Chondrocyte (in vitro differentiated cells): Measurements from ENCODE around the gene MGP. TPM values are rescaled to one million over a fixed set of nuclear protein-coding genes. Genes with fewer than 3 reads are reported as not detected.

ENCODE experiments used
- DNase-seq: peaks from one replicate; pipeline ENCODE4 v3.0.0; 2021; ENCODE audit warnings: mixed read lengths, low spot score
- H3K27ac Mint-ChIP-seq: one replicate; pipeline ENCODE4 v1.8.0; 2021; ENCODE audit warnings: mild to moderate bottlenecking, moderate library complexity, mixed read lengths; ENCODE audit not compliant: unreplicated experiment
- H3K27me3 Mint-ChIP-seq: 2 replicates; pipeline ENCODE4 v1.8.0; 2021; ENCODE audit warnings: low read depth, mixed read lengths
- H3K36me3 Mint-ChIP-seq: 2 replicates; pipeline ENCODE4 v1.8.0; 2021; ENCODE audit warnings: low read depth, mixed read lengths
- H3K4me1 Mint-ChIP-seq: 2 replicates; pipeline ENCODE4 v1.8.0; 2021; ENCODE audit warnings: low read depth, mild to moderate bottlenecking, mixed read lengths
- H3K4me3 Mint-ChIP-seq: one replicate; pipeline ENCODE4 v1.8.0; 2021; ENCODE audit warnings: mild to moderate bottlenecking, moderate library complexity, mixed read lengths; ENCODE audit not compliant: unreplicated experiment
- H3K9me3 Mint-ChIP-seq: 2 replicates; pipeline ENCODE4 v1.8.0; 2021; ENCODE audit warnings: low read depth, mixed read lengths
- long read RNA-seq: library from polyadenylated mRNA; stranded (forward); transcript quantifications from one replicate; pipeline ENCODE4 v2.0.0, GENCODE V29; 2021
- total RNA-seq: library from RNA; stranded (reverse); gene quantifications from 3 replicates; pipeline ENCODE4 v1.2.1, GENCODE V29; 2021
- TF ChIP-seq, protein P1 (sequence below): fragments of 200-600 bp; sonication (generic); IDR thresholded peaks from 2 replicates; pipeline ENCODE4 v1.5.0; 2021; ENCODE audit warnings: antibody characterized with exemption, mild to moderate bottlenecking, moderate library complexity

Gene MGP
- 158 to 215 TPM (median 213 TPM) in 3 replicates for total RNA-seq
- long read RNA-seq, transcript MGP-203 (4 exons, 1,405 nt) = major isoform, 100 of 105 reads
- long read RNA-seq, partial matches to known transcripts = 1 of 105 reads
- long read RNA-seq, other reads (novel, unspliced or antisense) = 4 of 105 reads

DNA sequence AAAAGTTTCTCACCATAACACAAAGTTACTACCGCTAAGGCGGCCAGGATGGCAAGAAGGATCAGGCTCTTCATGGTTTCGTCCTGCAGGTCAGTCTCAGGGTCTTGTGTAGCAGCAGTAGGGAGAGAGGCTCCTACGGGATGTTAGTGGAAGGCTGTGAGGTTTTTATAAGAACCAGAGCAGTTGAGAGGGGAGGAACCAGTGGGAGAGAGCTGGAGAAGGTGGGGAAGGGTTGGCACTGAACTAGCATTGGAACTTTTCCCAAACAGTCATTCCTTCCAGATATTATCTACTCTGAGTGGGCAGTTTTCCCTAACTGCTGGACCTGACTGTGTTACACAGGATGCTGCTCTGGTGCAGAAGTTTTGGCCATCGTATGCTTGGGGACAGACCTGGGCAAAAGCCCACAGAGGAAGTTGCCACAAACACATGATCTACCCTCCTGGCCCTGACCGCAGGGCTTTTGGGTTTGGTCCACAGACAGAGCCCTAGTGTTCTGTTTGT lies at the start of gene MGP:
Gene MGP (minus strand): TSS at position 137 of the 504 bp plus-strand sequence. CDS start 63 bp downstream, at position 74.
- Mint-ChIP-seq H3K27me3 (no peaks in the 10 kb centered on the region), H3K9me3 (no peaks in the 10 kb centered on the region), H3K4me3 (peak within 1 kb of the TSS; percentile 73), H3K27ac (peak within 1 kb of the TSS; percentile 90), H3K4me1 (peaks cover 34% of the 10 kb centered on the region), H3K36me3 (peaks cover 3% of the 10 kb centered on the region)
- no peak for DNase-seq
- TF ChIP-seq, protein P1, sequence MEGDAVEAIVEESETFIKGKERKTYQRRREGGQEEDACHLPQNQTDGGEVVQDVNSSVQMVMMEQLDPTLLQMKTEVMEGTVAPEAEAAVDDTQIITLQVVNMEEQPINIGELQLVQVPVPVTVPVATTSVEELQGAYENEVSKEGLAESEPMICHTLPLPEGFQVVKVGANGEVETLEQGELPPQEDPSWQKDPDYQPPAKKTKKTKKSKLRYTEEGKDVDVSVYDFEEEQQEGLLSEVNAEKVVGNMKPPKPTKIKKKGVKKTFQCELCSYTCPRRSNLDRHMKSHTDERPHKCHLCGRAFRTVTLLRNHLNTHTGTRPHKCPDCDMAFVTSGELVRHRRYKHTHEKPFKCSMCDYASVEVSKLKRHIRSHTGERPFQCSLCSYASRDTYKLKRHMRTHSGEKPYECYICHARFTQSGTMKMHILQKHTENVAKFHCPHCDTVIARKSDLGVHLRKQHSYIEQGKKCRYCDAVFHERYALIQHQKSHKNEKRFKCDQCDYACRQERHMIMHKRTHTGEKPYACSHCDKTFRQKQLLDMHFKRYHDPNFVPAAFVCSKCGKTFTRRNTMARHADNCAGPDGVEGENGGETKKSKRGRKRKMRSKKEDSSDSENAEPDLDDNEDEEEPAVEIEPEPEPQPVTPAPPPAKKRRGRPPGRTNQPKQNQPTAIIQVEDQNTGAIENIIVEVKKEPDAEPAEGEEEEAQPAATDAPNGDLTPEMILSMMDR = no peak

DNA sequence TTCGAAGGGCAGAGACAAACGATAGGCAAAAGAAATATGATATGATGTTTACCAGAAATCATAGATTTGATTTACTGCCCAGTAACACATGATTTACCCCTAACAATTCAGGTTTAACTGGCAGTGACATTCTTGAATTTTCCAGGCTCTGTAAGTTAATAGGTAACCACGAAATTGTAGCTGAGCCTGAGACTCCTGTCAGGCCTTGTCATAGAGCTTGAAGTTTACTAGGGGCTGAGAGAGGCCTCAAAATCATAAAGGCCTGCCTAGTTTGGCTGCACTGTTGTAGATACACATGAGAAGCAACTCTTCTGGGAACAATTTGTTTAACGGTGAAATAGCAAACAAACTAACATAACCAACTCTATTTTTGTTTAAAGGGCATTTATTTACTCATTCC lies 49.4 kb upstream of the MGP start:
- Mint-ChIP-seq H3K27me3 (no peaks in the 10 kb centered on the region), H3K4me3 (no peak overlapping the region), H3K27ac (no peak overlapping the region), H3K9me3 (peaks cover 4% of the 10 kb centered on the region), H3K4me1 (peaks cover 26% of the 10 kb centered on the region), H3K36me3 (no peaks in the 10 kb centered on the region)
- TF ChIP-seq, protein P1 = no peak
- no peak for DNase-seq

DNA sequence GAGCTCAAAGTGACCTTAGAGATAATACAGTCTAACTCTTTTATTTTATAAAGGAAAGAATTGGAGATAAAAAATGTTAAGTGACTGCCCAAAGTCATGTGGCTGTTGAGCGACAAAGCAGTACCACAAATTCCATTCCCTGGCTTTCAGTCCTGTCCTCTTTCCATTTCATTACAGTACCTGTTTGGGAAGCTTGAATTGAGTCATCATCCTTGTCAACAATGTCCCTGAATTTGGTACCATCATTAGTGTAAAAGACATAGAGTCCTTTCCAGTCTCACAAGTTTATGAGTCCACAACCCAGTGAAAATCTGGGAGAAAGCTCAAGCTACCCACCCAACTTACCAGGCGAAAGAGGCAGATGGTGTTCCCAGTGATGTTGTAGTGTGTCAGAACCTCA lies 48.9 kb upstream of the MGP start:
- Mint-ChIP-seq H3K36me3 (no peaks in the 10 kb centered on the region), H3K4me1 (peaks cover 31% of the 10 kb centered on the region), H3K27ac (no peak overlapping the region), H3K9me3 (no peaks in the 10 kb centered on the region), H3K4me3 (no peak overlapping the region), H3K27me3 (no peaks in the 10 kb centered on the region)
- no peak for DNase-seq
- TF ChIP-seq, protein P1 = no peak

DNA sequence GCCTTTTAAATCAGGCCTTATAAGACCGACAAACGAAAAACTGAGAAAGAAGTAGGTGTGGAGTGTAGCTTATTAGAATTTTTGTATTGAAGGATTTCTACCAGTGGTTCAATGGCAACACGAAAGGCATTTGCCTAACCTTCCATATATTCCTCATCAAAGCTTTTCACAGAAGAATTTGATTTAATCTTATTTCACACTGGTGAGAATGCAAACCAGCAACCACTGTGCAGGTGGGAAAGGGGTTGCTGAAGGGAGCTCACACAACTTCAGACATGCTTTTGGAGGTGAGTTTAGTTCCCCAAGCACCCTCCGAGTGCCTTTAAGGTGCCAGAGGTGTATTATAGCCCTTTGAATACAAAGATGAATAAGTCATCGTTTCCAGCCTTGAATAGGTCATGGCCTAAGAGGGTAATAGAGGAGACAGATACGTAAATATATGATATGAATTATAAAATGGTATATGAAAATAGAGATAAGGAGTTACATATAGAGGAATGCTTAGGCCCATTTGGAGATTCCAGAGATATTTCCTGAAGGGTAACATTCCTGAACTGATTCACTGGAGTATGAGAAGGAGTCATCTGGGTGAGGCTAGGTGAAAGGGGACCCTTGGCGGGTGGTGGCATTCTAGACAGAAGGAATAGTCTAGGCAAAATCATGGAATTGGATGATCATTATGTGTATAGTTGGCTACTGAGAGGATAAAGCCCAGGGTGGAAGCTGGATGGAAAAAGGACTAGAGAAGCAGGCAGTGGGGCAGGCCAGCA lies 46.3 kb upstream of the MGP start:
- DNase-seq = no peak
- H3K9me3 Mint-ChIP-seq = no peaks in the 10 kb centered on the region
- H3K36me3 Mint-ChIP-seq = no peaks in the 10 kb centered on the region
- no peak overlapping the region for H3K4me3 Mint-ChIP-seq
- TF ChIP-seq, protein P1 = no peak
- H3K27me3 Mint-ChIP-seq = no peaks in the 10 kb centered on the region
- H3K27ac Mint-ChIP-seq = no peak overlapping the region
- H3K4me1 Mint-ChIP-seq = peaks cover 52% of the 10 kb centered on the region

DNA sequence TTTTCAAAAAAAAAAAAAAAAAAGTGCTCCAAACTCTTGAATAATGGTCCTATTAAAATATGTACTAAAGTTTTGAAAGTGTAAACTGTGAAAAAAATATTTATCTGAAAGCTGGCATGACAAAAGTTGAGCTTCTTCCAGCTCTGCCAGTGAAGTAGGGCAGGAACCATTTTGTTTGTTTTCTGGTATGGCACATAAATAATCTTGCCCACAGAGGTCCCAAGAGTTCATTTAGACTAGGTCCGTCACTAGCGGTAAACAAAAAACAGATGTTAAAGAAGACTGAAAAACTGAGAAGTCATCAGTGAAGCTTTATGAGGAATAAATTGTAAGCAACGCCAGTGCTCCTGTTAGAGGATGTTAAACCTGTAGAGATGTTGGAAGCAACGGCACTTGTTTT lies 45.7 kb upstream of the MGP start:
- peaks cover 52% of the 10 kb centered on the region for H3K4me1 Mint-ChIP-seq
- DNase-seq = no peak
- no peaks in the 10 kb centered on the region for H3K27me3 Mint-ChIP-seq
- H3K36me3 Mint-ChIP-seq = no peaks in the 10 kb centered on the region
- H3K9me3 Mint-ChIP-seq = no peaks in the 10 kb centered on the region
- H3K4me3 Mint-ChIP-seq = no peak overlapping the region
- H3K27ac Mint-ChIP-seq = no peak overlapping the region
- TF ChIP-seq, protein P1 = no peak
